ENCODE results near the gene ZNF280B.
"Not testable (repeated sequence)": the region's sequence is repeated elsewhere in the genome, so short reads cannot be mapped to it uniquely, and the experiment has no call there.

ZNF280B gene

DNA sequence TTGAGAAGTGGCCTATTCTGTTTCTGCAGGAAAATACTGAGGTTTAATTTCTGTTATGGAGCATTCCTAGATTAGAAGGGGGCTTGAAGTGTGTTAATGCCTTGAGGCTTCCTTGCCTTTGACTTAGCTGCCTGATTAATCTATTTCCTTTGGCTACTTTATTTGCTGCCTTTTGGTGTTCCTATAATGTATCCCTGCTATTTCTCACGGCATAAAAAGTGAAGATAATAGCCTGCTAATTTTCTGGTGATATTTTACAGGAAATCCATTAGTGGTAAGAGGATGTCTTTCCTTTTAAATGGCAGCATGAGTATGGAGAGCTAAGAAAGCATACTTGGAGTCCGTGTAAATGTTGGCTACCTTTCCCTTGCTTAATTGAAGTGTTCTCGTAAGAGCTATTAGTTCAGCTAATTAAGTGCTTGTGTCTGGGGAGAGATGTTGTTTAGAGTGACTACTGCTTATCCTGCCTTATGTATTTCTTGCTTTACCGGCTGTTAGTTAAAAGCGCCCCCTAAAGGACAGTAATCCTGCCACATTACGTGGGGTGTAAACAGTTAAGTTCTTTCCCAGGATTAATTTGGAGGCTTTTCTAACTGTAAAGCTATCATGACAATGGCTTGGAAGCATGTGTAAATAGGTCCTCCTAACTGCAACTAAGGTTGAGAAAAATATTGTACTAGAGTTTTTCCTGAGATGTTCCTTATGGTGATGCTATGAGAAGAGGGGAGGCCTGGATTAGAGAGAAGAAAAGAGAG, 45.6 kb downstream of the ZNF280B start:
- peak in 1 of 2 experiments; percentile 12 for DNase-seq

DNA sequence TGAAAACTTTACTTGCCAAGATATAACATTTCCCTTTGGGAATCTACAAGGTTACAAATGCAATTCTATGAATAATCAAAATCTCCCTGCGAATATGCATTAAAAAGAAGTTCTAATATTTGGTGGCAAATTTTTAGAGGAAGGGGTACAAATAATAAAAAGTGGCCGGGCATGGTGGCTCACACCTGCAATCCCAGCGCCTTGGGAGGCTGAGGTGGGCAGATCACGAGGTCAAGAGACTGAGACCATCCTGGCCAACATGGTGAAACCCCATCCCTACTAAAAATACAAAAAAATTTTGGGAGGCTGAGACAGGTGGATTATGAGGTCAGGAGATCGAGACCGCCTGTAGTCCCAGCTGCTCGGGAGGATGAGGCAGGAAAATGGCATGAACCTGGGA, 47.0 kb downstream of the ZNF280B start:
- no peak for DNase-seq

- no peak for DNase-seq
Measured at GRCh38 chr22:22461111-22461510, 47.4 kb downstream of the ZNF280B start.

DNA sequence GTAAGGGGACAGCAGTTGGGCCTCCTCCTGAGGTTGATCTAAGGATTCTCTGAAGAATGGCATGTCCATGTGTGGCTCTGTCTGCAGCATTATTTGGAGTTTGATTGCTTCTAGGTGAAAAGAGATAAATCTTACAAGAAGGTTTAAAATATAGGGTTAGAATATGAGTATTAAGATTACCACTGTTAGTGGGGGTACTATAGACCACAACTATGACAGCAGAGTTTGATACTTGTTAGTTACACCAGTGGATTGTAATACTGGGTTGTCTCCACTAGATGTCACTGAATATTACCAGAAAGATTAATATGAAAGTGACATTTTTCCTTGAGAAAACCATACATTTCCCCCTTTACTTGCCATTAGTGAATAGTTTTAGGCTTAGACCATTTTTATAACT, 47.9 kb downstream of the ZNF280B start:
- peak; percentile 19 to 21 for DNase-seq

DNA sequence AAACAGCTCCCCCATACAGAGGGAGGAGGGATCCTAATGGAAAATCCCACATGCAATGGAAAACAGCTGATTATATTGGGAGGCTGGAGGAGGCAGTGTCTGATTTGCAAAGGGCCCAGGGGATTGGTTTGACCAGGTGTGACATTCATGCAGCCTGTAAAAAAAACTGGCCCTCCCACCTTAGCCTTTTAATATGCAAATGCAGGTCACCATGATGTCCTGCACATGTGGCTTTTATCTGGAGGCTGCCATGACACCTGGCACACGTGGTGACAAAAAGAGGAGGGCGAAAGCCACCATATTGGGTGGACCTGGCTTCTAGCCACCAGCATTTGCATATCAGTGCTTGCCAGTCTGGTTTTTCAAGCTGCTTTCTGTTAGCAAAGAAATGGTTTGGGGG, 48.5 kb downstream of the ZNF280B start:
- DNase-seq = no peak

DNA sequence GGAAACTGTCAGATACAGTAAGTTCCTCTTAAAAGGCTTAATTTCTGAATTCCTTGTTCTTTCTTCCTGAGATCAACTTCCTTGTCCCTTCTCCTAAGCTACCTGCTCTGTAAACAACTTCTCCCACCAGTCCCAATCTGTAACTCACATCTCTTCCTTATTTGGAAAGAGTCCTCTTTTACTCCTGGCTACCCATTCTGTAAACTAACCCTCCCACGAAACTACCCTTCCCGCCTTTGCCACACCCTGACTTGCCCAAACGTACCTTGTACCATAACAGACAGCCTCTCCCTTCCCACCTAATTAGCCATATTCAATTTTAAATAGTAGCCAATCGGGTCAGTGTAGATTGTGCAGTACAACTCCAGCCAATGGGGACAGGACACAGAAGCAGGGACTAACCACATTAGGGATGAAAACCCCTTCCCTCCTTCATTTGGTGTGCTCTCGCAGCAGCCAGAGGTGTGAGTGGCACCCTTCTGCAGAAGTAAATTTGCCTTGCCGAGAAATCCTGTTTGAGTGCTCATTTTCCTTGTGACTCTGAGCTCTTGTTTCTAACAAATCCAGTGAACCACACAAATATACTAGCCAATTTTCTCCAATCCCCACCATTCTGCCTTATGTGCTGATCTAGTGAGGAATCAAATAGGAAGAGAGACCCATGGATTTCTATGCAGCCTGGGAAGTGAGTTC, 49.5 kb downstream of the ZNF280B start:
- DNase-seq = no peak

DNA sequence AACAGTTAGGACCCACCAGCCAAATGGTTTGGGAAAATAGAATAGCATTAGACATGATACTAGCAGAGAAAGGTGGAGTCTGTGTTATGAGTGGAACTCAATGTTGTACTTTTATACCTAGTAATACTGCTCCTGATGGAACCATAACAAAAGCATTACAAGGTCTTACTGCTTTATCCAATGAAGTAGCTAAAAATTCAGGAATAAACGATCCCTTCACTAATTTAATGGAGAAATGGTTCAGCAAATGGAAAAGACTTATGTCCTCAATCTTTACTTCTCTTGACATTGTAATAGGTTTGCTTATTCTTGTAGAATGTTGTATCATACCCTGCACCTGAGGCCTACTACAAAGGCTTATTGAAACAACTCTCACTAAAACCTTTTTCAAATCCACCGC, 50.2 kb downstream of the ZNF280B start:
- DNase-seq = no peak

DNA sequence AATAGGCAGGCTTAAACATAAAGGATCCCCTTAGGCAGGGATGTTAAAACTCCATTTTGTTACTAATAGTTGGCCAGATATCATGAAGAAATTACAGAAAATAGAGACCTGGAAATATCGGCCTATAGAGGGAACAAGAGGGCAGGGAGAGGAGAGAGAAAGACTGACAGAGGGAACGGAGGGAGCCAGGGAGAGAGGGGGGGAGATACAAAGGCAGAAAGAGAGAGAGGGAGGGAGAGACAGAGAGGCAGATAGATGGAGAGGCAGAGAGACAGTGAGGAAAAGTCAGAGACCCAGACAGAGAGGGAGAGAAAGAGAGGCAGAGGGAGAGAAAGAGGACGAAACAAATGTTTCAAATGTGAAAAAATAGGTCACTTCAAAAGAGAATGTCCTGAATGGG, 53.5 kb downstream of the ZNF280B start:
- DNase-seq = no peak

- DNase-seq = no peak
Measured at GRCh38 chr22:22452996-22453686, 55.4 kb downstream of the ZNF280B start.

- no peak for DNase-seq
Measured at GRCh38 chr22:22452211-22452610, 56.3 kb downstream of the ZNF280B start.

- DNase-seq = peak; percentile 7 to 40
Measured at GRCh38 chr22:22450343-22450839, 58.2 kb downstream of the ZNF280B start.

- no peak for DNase-seq
Measured at GRCh38 chr22:22449819-22450218, 58.7 kb downstream of the ZNF280B start.

DNA sequence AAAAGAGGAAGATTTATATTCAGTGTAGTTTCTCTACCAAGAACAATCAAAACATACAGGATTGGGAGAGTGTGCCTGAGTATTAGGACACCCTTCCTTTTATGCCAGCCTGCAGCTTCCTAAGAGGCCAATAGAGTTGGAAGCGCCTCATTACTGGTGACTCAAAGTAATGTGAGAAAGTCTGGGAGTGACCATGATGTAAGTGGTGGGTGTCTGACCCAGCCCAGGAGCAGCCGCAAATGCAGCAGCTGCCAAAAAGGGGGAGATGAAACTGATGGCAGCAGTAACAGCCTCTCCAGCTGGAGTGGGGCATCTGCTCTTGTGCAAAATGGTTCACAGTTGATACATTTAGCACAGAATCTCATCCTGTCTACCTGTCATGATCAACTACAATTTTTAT, 62.0 kb downstream of the ZNF280B start:
- no peak for DNase-seq

GRCh38 chr22:22444007-22444589, 64.4 kb downstream of the ZNF280B start:
- not testable (repeated sequence) for DNase-seq

DNA sequence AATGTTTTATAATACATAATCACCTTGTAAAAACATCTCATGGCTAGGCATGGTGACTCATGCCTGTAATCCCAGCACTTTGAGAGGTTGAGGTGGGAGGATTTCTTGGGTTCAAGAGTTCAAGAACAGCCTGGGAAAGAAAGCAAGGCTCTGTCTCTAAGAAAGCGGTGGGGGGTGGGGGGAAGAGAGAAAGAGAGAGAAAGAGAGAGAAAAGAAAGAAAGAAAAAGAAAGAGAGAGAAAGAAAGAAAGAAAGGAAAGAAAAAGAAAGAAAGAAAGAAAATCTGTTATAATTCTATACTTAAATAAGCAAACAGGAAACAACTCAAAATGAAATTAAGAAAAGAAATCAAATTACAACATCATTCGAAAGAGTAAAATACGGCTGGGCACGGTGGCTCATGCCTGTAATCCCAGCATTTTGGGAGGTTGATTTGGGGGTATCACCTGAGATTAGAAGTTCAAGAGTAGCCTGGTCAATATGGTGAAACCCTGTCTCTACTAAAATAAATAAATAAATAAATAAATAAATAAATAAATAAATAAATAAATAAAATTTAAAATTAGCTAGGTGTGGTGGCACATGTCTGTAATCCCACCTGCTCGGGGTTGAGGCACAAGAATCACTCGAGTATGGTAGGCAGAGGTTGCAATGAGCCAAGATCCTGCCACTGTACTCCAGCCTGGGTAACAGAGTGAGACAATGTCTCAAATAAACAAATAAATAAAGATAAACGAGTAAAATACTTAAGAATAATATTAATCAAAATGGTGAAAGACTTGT, 65.4 kb downstream of the ZNF280B start:
- DNase-seq = no peak

DNA sequence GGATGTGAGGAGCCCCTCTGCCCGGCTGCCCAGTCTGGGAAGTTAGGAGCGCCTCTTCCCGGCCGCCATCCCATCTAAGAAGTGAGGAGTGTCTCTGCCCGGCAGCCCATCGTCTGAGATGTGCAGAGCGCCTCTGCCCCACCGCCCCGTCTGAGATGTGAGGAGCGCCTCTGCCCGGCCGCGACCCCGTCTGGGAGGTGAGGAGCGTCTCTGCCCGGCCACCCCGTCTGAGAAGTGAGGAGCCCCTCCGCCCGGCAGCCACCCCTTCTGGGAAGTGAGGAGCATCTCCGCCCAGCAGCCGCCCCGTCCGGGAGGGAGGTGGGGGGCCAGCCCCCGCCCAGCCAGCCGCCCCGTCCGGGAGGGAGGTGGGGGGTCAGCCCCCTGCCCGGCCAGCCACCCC, 66.9 kb downstream of the ZNF280B start:
- DNase-seq = not testable (repeated sequence)

DNA sequence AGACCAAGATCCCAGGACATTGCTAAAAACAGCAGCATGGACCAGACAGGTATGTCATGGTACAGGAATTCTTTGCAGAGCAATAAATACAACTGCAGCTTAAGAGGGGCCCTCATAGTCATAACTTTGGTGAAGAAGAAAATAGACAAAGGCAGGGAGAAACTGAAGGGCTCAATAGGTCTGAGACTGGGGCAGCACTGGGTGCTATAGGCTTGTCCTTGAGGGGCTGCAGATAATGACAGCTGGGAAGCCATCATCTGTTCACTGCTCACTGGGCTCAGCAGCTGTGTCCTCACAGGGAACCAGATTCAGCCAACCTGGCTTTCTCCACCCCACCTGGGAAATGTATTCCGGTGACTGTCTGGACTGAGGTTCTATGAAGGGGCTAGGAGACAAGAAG, 68.4 kb downstream of the ZNF280B start:
- DNase-seq = no peak

All from AML-193 (cell line).